Mesenchymal stem cell (in vitro differentiated cells and primary cell): ENCODE results near the gene CPS1.

Source experiments
- DNase-seq: peaks from one replicate; pipeline ENCODE4 v3.0.0-alpha.2; 2013
- H2AFZ ChIP-seq: one replicate; pipeline ENCODE4 v1.6.1; 2013; ENCODE audit warnings: low read depth, mild to moderate bottlenecking, control low read depth, inconsistent platforms, low read length, moderate library complexity
- H2AK5ac ChIP-seq: 2 replicates; pipeline ENCODE4 v1.6.1; 2013; ENCODE audit warnings: low read length, moderate library complexity, mild to moderate bottlenecking, inconsistent platforms; ENCODE audit not compliant: severe bottlenecking
- H2BK120ac ChIP-seq: one replicate; pipeline ENCODE4 v1.6.1; 2013; ENCODE audit warnings: low read depth, mild to moderate bottlenecking, inconsistent platforms, low read length, moderate library complexity
- H2BK12ac ChIP-seq, 2 experiments: one replicate each; pipeline ENCODE4 v1.6.1; 2013; ENCODE audit warnings: inconsistent platforms in 2 of 2, low read length in 2 of 2, mild to moderate bottlenecking in 2 of 2, moderate library complexity in 2 of 2, control low read depth in 1 of 2
- H2BK15ac ChIP-seq: one replicate; pipeline ENCODE4 v1.6.1; 2013; ENCODE audit warnings: mild to moderate bottlenecking, low read depth, inconsistent platforms; ENCODE audit not compliant: poor library complexity, severe bottlenecking
- H2BK5ac ChIP-seq: 2 replicates; pipeline ENCODE4 v1.6.1; 2013; ENCODE audit warnings: low read depth, mild to moderate bottlenecking, low read length, control low read depth, inconsistent platforms; ENCODE audit not compliant: poor library complexity, severe bottlenecking
- H3K14ac ChIP-seq, 2 experiments: one replicate each; pipeline ENCODE4 v1.6.1; 2013; ENCODE audit warnings: inconsistent platforms in 2 of 2, low read length in 2 of 2, control low read depth in 1 of 2, mild to moderate bottlenecking in 1 of 2, moderate library complexity in 1 of 2
- H3K18ac ChIP-seq, 2 experiments: one replicate each; pipeline ENCODE4 v1.6.1; 2013; ENCODE audit warnings: inconsistent platforms in 2 of 2, low read length in 2 of 2, control low read depth in 1 of 2, low read depth in 1 of 2, mild to moderate bottlenecking in 1 of 2
- H3K23ac ChIP-seq, 2 experiments: one replicate each; pipeline ENCODE4 v1.6.1; 2013; ENCODE audit warnings: inconsistent platforms in 2 of 2, low read length in 2 of 2, mild to moderate bottlenecking in 2 of 2, moderate library complexity in 2 of 2, control low read depth in 1 of 2
- H3K27ac ChIP-seq: 2 replicates; pipeline ENCODE4 v1.5.1; 2013; ENCODE audit warnings: mild to moderate bottlenecking, moderate library complexity, low read length, control low read depth, inconsistent platforms; ENCODE audit not compliant: poor library complexity, severe bottlenecking
- H3K27me3 ChIP-seq, 2 experiments: 2 replicates each; pipeline versions ENCODE4 v1.6.1 to v1.7.0; 2013; ENCODE audit warnings: low read length in 2 of 2, mild to moderate bottlenecking in 2 of 2, moderate library complexity in 2 of 2, control low read depth in 1 of 2, inconsistent platforms in 1 of 2; ENCODE audit not compliant: control insufficient read depth in 1 of 2, insufficient read depth in 1 of 2
- H3K36me3 ChIP-seq, 2 experiments: 2 replicates each; pipeline versions ENCODE4 v1.6.1 to v1.7.0; 2013; ENCODE audit warnings: low read length in 2 of 2, control low read depth in 1 of 2, inconsistent platforms in 1 of 2, low read depth in 1 of 2, mild to moderate bottlenecking in 1 of 2; ENCODE audit not compliant: insufficient read depth in 2 of 2, control insufficient read depth in 1 of 2
- H3K4ac ChIP-seq, 2 experiments: one replicate each; pipeline ENCODE4 v1.6.1; 2013; ENCODE audit warnings: inconsistent platforms in 2 of 2, low read length in 2 of 2, mild to moderate bottlenecking in 2 of 2, moderate library complexity in 2 of 2, control low read depth in 1 of 2, low read depth in 1 of 2
- H3K4me1 ChIP-seq: 2 replicates; pipeline ENCODE4 v1.6.1; 2013; ENCODE audit warnings: low read depth, low read length, control low read depth; ENCODE audit not compliant: control insufficient read depth, insufficient read depth
- H3K4me2 ChIP-seq: 2 replicates; pipeline ENCODE4 v1.6.1; 2013; ENCODE audit warnings: low read length, mild to moderate bottlenecking, inconsistent platforms; ENCODE audit not compliant: poor library complexity, severe bottlenecking
- H3K4me3 ChIP-seq, 2 experiments: 2 replicates each; pipeline versions ENCODE4 v1.5.1 to v1.7.0; 2013; ENCODE audit warnings: low read length in 2 of 2, mild to moderate bottlenecking in 2 of 2, control low read depth in 1 of 2, low read depth in 1 of 2; ENCODE audit not compliant: insufficient read depth in 1 of 2
- H3K79me1 ChIP-seq: replicated peaks from 2 replicates; pipeline ENCODE4 v1.6.1; 2013; ENCODE audit warnings: mild to moderate bottlenecking, control low read depth, low read length, inconsistent platforms; ENCODE audit not compliant: poor library complexity, severe bottlenecking
- H3K9ac ChIP-seq: 2 replicates; pipeline ENCODE4 v1.7.0; 2013; ENCODE audit warnings: mild to moderate bottlenecking, low read length, moderate library complexity
- H3K9me3 ChIP-seq: 2 replicates; pipeline ENCODE4 v1.7.0; 2013; ENCODE audit warnings: mild to moderate bottlenecking, low read length; ENCODE audit not compliant: control insufficient read depth
- H4K8ac ChIP-seq: one replicate; pipeline ENCODE4 v1.6.1; 2013; ENCODE audit warnings: inconsistent platforms, mild to moderate bottlenecking, low read length, moderate library complexity
- H4K91ac ChIP-seq: one replicate; pipeline ENCODE4 v1.6.1; 2013; ENCODE audit warnings: mild to moderate bottlenecking, low read length, inconsistent platforms
- WGBS: methylation state at CpG from one replicate; pipeline ENCODE4 v1.1.7; 2013; ENCODE audit warnings: mixed read lengths; 5-methylcytosine and 5-hydroxymethylcytosine counted together

The CPS1 gene

DNA sequence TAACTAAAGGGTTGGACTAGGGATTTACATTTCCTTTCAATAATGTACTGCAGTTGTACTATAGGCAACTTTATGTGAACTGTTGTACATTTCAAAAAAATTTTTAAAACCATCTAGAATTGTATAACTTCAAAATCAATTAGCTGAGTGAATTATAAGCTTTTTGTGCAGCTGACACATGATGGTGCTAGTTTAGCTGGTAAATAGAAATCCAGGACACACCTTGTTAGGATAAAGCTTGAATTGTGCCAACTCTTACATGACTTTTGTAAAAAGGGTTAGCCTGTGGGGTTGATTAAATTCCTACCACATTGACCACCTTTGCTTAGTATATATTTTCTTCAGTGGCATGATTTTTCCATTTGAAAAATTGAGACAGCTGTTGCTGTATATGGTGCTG is 104.4 kb downstream of the CPS1 start:
- Histone ChIP-seq H2BK5ac (no peak overlapping the region), H3K9ac (no peak overlapping the region), H3K4me3 (no peak overlapping the region), H2BK120ac (no peak overlapping the region), H3K36me3 (no peaks in the 10 kb centered on the region), H4K91ac (no peak overlapping the region), H2BK12ac (no peak overlapping the region), H3K23ac (no peak overlapping the region), H3K4ac (no peak overlapping the region), H2BK15ac (no peak overlapping the region), H3K79me1 (no peaks in the 10 kb centered on the region), H2AK5ac (no peak overlapping the region), H3K14ac (no peak overlapping the region), H3K27me3 (no peaks in the 10 kb centered on the region), H3K4me1 (no peaks in the 10 kb centered on the region), H3K9me3 (peaks cover 2% of the 10 kb centered on the region), H2AFZ (no peak overlapping the region), H3K4me2 (no peak overlapping the region), H3K27ac (no peak overlapping the region), H3K18ac (no peak overlapping the region), H4K8ac (no peak overlapping the region)
- no peak for DNase-seq

DNA sequence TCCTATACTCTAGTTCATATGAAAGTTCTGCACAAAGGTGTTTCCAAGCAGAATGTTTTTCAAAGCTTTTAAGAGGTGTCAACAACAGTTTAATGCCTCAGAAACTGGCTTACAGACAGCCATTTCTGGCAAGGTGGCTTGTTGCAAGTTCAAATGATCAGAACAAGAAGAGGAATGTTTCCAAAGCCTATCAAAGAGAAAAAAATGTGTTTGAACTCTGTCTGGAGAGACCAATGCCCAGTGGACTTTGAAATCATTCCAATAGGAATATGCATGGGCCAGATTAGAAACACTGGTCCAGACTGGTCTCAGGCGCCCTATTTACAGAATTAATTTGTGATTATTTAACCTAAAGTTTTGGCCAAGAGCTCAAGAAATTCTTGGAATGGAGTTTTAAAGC is 106.2 kb downstream of the CPS1 start:
- Histone ChIP-seq H3K79me1 (no peaks in the 10 kb centered on the region), H2AK5ac (no peak overlapping the region), H3K4me1 (no peaks in the 10 kb centered on the region), H3K4ac (no peak overlapping the region), H3K14ac (no peak overlapping the region), H3K18ac (no peak overlapping the region), H3K27me3 (no peaks in the 10 kb centered on the region), H2BK15ac (no peak overlapping the region), H3K23ac (no peak overlapping the region), H2BK12ac (no peak overlapping the region), H2BK120ac (no peak overlapping the region), H3K4me2 (no peak overlapping the region), H2AFZ (no peak overlapping the region), H4K8ac (no peak overlapping the region), H2BK5ac (no peak overlapping the region), H3K27ac (no peak overlapping the region), H3K4me3 (no peak overlapping the region), H4K91ac (no peak overlapping the region), H3K9ac (no peak overlapping the region), H3K9me3 (peaks cover 2% of the 10 kb centered on the region), H3K36me3 (no peaks in the 10 kb centered on the region)
- DNase-seq, result no peak
- 94% methylated on average over 1 of the region's 1 CpG for WGBS

DNA sequence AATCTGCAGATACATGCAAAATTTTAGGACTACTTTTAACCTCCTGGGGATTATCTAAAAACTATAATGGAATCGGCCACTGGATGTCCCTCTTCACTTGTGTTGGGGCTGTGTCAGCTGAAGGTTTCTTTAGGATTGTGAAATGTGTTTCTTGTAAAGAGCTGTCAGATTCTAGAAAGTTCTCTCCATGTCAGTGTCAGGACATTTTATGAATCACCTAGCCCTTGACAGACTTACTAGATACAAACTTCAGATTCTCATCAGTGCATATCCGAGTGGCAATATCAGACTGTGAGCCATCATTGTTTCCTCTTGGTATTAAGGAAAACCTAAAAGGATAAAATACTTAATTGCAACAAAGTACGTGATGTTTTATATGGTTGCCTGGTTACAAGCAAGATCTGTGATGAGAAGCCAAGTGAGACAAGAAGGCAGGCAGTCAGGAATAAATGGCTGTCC is 107.3 kb downstream of the CPS1 start:
- DNase-seq, result peak; percentile 46
- Histone ChIP-seq H3K27ac (no peak overlapping the region), H3K18ac (no peak overlapping the region), H3K36me3 (no peaks in the 10 kb centered on the region), H3K14ac (no peak overlapping the region), H2BK5ac (no peak overlapping the region), H3K23ac (no peak overlapping the region), H3K4me2 (no peak overlapping the region), H2BK15ac (no peak overlapping the region), H3K9ac (no peak overlapping the region), H4K91ac (no peak overlapping the region), H2AFZ (no peak overlapping the region), H2BK12ac (no peak overlapping the region), H2BK120ac (no peak overlapping the region), H3K9me3 (peaks cover 2% of the 10 kb centered on the region), H4K8ac (no peak overlapping the region), H3K4me3 (no peak overlapping the region), H3K27me3 (no peaks in the 10 kb centered on the region), H3K79me1 (no peaks in the 10 kb centered on the region), H3K4ac (no peak overlapping the region), H3K4me1 (no peaks in the 10 kb centered on the region), H2AK5ac (no peak overlapping the region)
- 86% methylated on average over 3 of the region's 3 CpGs for WGBS

DNA sequence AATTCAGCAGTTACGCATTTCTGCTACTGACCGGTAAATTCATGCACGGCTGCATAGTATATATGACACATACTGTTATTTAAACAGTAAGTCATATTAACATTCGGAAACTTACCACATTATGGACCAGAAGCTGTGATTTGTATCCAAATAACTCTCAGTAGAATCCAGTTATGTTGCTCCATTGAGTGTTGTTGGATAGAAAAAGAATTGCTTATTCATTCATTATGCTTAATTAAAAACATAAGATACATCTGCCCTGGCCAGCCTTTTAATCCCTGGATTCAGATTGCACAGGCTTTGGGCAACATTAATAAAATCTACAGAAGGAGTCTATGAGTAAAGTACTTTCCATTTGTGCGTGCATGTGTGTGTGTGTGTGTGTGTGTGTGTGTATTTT is 111.3 kb downstream of the CPS1 start:
- Histone ChIP-seq H3K4me1 (no peaks in the 10 kb centered on the region), H2AK5ac (no peak overlapping the region), H3K9ac (no peak overlapping the region), H3K27ac (no peak overlapping the region), H2BK5ac (no peak overlapping the region), H2BK120ac (no peak overlapping the region), H2AFZ (no peak overlapping the region), H3K4me3 (no peak overlapping the region), H4K91ac (no peak overlapping the region), H3K4ac (no peak overlapping the region), H3K36me3 (no peaks in the 10 kb centered on the region), H2BK15ac (no peak overlapping the region), H3K18ac (no peak overlapping the region), H3K79me1 (no peaks in the 10 kb centered on the region), H3K4me2 (no peak overlapping the region), H2BK12ac (no peak overlapping the region), H3K23ac (no peak overlapping the region), H3K14ac (no peak overlapping the region), H4K8ac (no peak overlapping the region), H3K27me3 (no peaks in the 10 kb centered on the region), H3K9me3 (no peaks in the 10 kb centered on the region)
- WGBS, result 96% methylated on average over 4 of the region's 5 CpGs
- DNase-seq, result no peak
